Measurements from ENCODE around the gene SSTR5.
A peak's percentile ranks its signal among the peaks of the same experiment; 100 is the strongest.

SSTR5 gene

GRCh38 chr16:1054660-1055556 lies 17.6 kb upstream of the SSTR5 start:
- DNase-seq (ENCODE audit: low read depth in 2 of 2) = peak in 1 of 2 donors; percentile 24

- no peak for DNase-seq (ENCODE audit: low read depth in 2 of 2)
Measured at GRCh38 chr16:1055557-1055924, 17.0 kb upstream of the SSTR5 start.

GRCh38 chr16:1056196-1056595 lies 16.4 kb upstream of the SSTR5 start:
- DNase-seq (ENCODE audit: low read depth in 2 of 2) = no peak

GRCh38 chr16:1057252-1057932 lies 15.2 kb upstream of the SSTR5 start:
- DNase-seq (ENCODE audit: low read depth in 2 of 2) = peak; percentile 14 to 60

DNA sequence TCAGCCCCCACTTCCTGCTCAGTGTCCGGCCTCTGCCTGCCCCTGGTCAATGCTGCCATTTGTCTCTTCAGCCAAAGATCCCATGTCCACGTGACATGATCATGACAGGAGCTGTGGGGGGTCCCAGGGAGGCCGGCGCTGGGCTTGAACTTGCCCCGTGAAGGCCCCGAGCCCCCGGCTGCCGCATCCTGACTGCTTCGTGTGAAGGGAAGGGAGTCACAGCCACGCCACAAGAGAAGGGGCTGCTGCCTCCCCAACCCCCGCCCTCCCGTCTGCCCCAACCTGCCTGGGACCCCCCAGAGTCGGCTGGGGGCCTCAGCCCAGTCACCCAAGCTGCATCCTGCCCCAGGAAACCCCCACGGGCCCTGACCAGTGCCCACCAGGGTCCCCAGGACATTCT lies 14.3 kb upstream of the SSTR5 start:
- DNase-seq (ENCODE audit: low read depth in 2 of 2) = no peak

GRCh38 chr16:1059310-1059709 lies 13.2 kb upstream of the SSTR5 start:
- no peak for DNase-seq (ENCODE audit: low read depth in 2 of 2)

- DNase-seq (ENCODE audit: low read depth in 2 of 2) = no peak
Measured at GRCh38 chr16:1060416-1061340, 11.9 kb upstream of the SSTR5 start.

DNA sequence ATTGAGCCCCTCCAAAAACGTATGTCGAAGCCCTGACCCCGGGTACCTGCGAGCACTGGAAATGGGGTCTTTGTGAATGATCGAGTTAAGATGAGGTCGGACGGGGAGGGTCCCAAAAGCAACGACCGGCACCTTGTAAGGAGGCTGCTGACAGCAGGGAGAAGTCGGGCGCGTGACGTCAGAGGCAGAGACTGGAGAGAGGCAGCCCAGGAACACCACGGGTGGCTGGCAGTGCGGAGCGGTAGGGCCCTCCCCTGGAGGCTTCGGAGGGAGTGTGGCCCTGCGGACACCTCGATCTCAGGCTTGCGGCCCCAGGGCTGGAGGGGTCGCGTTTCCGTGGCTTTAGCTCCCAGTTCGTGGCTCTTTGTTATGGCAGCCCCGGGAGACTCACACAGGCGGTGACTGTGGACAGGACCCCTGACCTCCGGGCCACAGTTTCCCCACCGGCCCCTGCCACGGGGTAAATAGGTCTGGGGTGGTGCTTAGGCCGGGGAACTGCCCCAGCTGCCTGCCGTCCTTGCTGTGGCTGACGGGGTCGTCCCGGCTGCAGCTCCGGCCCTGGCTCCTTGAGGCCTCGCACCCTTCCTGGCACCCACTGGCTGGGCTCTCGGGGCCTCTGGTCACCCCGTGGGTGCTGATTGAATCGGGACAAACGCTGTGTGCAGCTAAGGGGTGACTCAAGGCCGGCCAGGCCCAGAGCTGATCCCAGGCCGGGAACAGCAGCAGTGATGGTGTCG lies 10.6 kb upstream of the SSTR5 start:
- DNase-seq (ENCODE audit: low read depth in 2 of 2) = no peak

DNA sequence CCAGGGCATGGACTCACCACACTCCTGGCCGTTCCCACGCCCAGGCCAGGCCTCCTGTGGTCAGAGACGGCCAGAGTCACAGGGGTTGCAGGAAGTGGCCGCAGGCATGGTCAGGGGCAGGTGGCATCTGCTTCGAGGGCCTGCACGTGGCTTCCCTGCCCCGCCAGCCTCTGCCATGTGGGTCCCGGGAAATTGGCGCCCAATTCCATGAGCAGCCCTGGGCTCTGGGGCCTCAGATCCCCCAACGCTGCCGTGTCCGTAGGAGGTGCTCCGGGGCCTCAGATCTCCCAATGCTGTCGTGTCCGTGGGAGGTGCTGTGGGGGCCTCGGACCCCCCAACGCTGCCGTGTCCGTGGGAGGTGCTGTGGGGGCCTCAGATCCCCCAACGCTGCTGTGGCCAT lies 9.7 kb upstream of the SSTR5 start:
- DNase-seq (ENCODE audit: low read depth in 2 of 2) = no peak

DNA sequence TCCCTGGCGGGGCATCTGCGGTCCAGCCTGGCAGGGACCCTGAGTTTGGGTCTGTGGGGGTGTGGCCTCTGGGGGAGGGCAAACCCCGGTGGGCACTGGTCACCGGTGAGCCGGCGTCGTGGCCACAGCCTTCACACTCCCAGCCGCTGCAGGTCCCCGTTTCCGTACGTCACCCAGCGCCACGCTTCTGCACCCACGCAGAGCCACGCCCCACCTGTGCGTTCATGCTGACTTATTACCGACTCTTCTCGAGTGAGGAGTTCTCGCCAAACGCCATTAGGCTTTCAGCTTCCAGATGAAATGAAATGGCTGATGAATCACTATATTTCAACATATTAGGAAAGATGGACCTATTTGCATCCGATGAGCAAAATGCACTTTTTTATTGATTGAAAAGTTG lies 8.8 kb upstream of the SSTR5 start:
- no peak for DNase-seq (ENCODE audit: low read depth in 2 of 2)

DNA sequence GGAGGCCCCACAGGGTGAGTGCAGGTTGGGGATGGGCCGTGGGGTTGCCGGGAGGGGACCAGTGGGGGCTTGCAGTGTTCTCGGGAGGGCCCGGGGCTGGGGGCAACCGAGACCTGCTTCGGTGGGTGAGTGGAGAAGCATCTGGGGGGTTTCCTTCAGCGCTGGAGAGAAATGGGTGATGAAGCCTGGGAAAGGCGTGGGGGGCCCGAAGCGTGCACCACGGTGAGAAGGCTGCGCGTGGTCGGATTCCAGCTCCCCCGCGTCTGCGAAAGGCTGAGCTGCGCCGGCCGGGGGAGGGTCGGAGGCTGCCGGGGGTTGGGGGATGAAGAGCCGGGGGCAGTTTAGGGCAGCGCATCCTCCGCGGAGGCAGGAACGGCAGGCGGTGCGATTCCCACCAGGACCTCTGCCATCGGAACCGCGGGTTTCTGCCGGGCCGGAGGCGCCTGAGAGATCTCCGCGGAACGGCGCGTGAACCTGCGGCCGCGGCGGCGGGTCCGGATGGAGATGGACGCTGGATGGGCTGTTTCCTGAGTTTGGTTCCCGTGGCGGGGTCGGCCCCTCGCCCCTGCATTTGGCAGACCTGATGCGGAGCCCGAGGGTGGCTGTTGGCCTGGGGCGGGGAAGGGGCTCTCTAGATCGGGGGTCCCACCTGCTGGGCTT lies 6.9 kb upstream of the SSTR5 start:
- DNase-seq (ENCODE audit: low read depth in 2 of 2) = no peak

DNA sequence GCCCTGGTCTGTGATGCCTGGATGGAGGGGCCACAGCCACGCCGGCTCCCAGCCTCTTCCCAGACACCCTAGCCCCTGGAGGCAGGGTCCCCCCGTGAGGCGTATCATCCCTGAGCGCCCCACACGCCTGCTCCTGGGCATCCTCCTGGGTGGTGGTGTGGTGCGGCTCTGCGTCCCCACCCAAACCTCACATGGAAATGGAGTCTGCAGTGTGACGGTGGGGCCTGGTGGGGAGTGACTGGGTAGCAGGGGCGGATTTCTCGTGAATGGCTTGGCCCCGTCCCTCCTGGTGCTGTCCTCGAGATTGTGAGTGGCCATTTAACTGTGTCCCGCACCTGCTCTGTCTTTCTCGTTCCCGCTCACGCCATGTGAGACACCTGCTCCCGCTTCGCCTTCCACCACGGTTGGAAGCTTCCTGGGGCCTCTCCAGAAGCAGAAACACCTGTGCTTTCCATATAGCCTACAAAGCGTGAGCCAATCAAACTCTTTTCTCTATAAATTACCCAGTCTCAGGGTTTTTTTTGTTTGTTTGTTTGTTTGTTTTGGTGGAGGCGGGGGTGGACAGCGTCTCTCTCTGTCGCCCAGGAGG lies 5.9 kb upstream of the SSTR5 start:
- DNase-seq (ENCODE audit: low read depth in 2 of 2) = no peak

DNA sequence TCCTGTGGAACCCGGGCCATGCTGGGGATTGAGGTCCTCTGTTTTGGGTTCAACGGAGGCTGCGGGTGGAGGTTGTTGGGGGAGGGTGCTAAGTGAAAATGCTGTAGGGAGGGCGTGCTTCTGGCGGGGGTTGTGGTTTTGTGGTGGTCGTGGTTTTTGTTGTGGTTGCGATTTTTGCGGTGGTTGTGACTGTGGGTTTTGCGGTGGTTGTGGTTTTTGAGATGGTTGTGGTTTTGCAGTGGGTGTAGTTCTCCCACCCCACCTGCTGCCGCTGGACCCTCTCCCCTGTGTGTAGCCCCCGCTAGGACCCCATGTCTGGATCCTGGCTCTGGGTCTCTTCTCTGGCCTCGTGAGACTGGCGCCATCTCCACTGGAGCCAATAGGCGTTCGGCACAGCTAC lies 4.9 kb upstream of the SSTR5 start:
- no peak for DNase-seq (ENCODE audit: low read depth in 2 of 2)

- no peak for DNase-seq (ENCODE audit: low read depth in 2 of 2)
Measured at GRCh38 chr16:1068451-1068850, 4.1 kb upstream of the SSTR5 start.

- no peak for DNase-seq (ENCODE audit: low read depth in 2 of 2)
Measured at GRCh38 chr16:1069154-1069553, 3.4 kb upstream of the SSTR5 start.

DNA sequence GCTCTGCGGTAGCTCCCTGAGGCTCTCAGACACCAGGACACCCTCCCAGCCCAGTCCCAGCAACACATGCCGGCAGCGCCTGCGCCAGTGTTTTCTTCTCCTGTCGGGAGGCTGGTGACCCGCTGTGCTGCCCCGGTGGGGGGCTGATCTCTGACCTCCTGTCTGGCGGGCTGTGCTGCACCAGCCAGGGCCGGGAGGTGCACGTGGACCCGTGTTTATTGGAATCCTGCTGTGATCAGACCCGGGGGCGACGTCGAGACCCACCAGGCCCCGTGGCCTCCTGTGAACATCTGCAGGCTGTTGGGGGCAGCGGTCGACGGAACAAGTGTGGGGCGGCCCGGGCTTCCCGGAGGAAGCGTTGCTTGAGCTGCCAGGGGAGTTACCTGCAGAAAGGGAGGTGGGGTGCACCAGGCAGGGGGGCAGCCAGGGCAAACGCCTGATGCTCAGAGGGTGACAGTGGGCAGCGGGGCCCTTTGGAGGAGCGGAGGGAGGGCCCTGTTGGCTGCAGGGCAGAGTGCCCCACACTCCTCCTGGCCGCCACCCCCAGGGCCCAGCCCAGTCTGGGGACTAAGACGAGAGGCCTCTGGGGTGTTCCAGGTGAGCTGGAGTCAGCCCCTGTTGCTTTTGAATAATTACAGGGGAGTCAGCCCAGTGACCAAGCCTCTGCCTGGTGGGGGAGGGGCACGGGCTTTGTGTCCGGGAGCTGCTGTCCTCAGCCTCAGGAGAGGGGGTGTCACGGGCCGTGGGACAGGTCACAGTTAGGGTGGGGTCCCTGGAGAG lies 2.3 kb upstream of the SSTR5 start:
- DNase-seq (ENCODE audit: low read depth in 2 of 2) = no peak

DNA sequence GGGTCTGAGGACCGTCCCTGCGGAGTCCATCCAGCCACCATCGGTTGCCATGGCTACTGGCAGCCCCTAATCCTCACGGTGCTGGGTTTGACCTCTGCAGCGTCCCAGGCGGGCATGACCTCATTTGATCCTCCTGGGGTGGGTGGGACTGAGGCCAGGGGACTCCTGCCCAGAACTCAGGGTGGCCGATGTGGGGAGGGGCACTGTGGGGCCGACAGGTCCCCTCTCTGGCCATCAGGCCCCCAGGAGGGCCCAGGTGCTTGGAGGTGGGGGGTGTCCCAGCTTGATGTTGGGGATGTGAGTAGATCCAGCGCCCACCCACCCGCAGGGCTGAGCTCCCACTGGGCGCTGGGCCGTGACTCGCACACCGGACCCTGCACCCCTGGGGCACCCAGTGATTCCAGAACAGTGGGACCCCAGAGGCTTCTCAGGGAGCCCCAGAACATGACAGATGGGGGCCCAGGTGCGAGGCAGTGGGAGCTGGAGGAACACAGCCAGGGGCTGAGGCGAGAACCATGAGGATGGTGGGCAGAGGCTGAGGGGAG lies 1.6 kb upstream of the SSTR5 start:
- no peak for DNase-seq (ENCODE audit: low read depth in 2 of 2)

GRCh38 chr16:1071561-1072225 lies 854 bp upstream of the SSTR5 start:
- DNase-seq (ENCODE audit: low read depth in 2 of 2) = no peak

GRCh38 chr16:1073262-1073558 lies 663 bp downstream of the SSTR5 start:
- DNase-seq (ENCODE audit: low read depth in 2 of 2) = no peak

Measured in stimulated activated CD4-positive, alpha-beta T cell treated with anti-CD3 and anti-CD28 coated beads, Interleukin-1b, Interleukin-23, amount 100 ng/mL, for 1 hour (primary cell).